Liver (tissue), 9 donors: ENCODE measurements around the gene TMEM18. TPM values are rescaled to one million over a fixed set of nuclear protein-coding genes. Genes with fewer than 3 reads are reported as not detected.

Experiments
- DNase-seq: peaks from one replicate; pipeline ENCODE4 v3.0.0-alpha.2; 2017; ENCODE audit warnings: low spot score
- H3K27ac ChIP-seq, 2 donors: one replicate each; pipeline ENCODE4 v1.7.0; 2013; ENCODE audit warnings: inconsistent platforms in 2 of 2, low read length in 2 of 2, control low read depth in 1 of 2, low read depth in 1 of 2, mild to moderate bottlenecking in 1 of 2
- H3K27me3 ChIP-seq, 4 donors: one replicate each; pipeline versions ENCODE4 v1.6.1 to v1.7.0; 2013; ENCODE audit warnings: low read length in 3 of 4, inconsistent platforms in 1 of 4, mild to moderate bottlenecking in 1 of 4, moderate library complexity in 1 of 4; ENCODE audit not compliant: control insufficient read depth in 4 of 4, insufficient read depth in 4 of 4
- H3K36me3 ChIP-seq, 4 donors: one replicate each; pipeline versions ENCODE4 v1.6.1 to v1.7.0; 2013; ENCODE audit warnings: low read length in 3 of 4, mild to moderate bottlenecking in 3 of 4, low read depth in 1 of 4, moderate library complexity in 1 of 4; ENCODE audit not compliant: control insufficient read depth in 4 of 4, insufficient read depth in 3 of 4
- H3K4me1 ChIP-seq, 4 donors: one replicate each; pipeline versions ENCODE4 v1.6.1 to v1.7.0; 2013; ENCODE audit warnings: low read length in 3 of 4, mild to moderate bottlenecking in 3 of 4, moderate library complexity in 1 of 4; ENCODE audit not compliant: control insufficient read depth in 4 of 4, insufficient read depth in 4 of 4
- H3K4me3 ChIP-seq, 3 donors: one replicate each; pipeline versions ENCODE4 v1.6.1 to v1.7.0; 2013; ENCODE audit warnings: low read length in 3 of 3, control low read depth in 1 of 3, low read depth in 1 of 3, mild to moderate bottlenecking in 1 of 3
- H3K9ac ChIP-seq, 2 donors: one replicate each; pipeline ENCODE4 v1.7.0; 2013; ENCODE audit warnings: low read length in 2 of 2, mild to moderate bottlenecking in 2 of 2, moderate library complexity in 2 of 2, control low read depth in 1 of 2, low read depth in 1 of 2
- H3K9me3 ChIP-seq, 4 donors: one replicate each; pipeline versions ENCODE4 v1.6.1 to v1.7.0; 2013; ENCODE audit warnings: low read length in 3 of 4; ENCODE audit not compliant: control insufficient read depth in 4 of 4
- ATF3 ChIP-seq: IDR thresholded peaks from 2 replicates; pipeline ENCODE4 v1.6.1; 2016; ENCODE audit warnings: antibody characterized with exemption
- CTCF ChIP-seq: fragments of 150-350 bp; IDR thresholded peaks from 2 replicates; pipeline ENCODE4 v1.5.1; 2017; ENCODE audit warnings: improper control_type of control experiment, low read depth, low read length; ENCODE audit not compliant: missing input control
- EGR1 ChIP-seq, 2 donors: IDR thresholded peaks; 2 replicates each; pipeline ENCODE4 v1.6.1; 2016 to 2018; ENCODE audit warnings: antibody characterized with exemption in 2 of 2, low read depth in 2 of 2
- FOXA1 ChIP-seq: IDR thresholded peaks from 2 replicates; pipeline ENCODE4 v1.6.1; 2016; ENCODE audit warnings: antibody characterized with exemption
- FOXA2 ChIP-seq: IDR thresholded peaks from 2 replicates; pipeline ENCODE4 v1.6.1; 2016; ENCODE audit warnings: antibody characterized with exemption
- GABPA ChIP-seq, 2 donors: IDR thresholded peaks in 1 of 2; conservative IDR thresholded peaks in 1 of 2; 2 replicates each; pipeline ENCODE4 v1.6.1; 2016; ENCODE audit warnings: antibody characterized with exemption in 2 of 2, mild to moderate bottlenecking in 1 of 2, moderate library complexity in 1 of 2
- HNF4A ChIP-seq, 2 donors: conservative IDR thresholded peaks; 2 replicates each; pipeline ENCODE4 v1.6.1; 2016; ENCODE audit warnings: antibody characterized with exemption in 2 of 2, mild to moderate bottlenecking in 2 of 2
- HNF4G ChIP-seq: IDR thresholded peaks from 2 replicates; pipeline ENCODE4 v1.6.1; 2016; ENCODE audit warnings: antibody characterized with exemption
- JUND ChIP-seq, 2 donors: IDR thresholded peaks; 2 replicates each; pipeline ENCODE4 v1.6.1; 2016; ENCODE audit warnings: antibody characterized with exemption in 2 of 2
- MAX ChIP-seq: IDR thresholded peaks from 2 replicates; pipeline ENCODE4 v1.6.1; 2016; ENCODE audit warnings: antibody characterized with exemption
- RAD21 ChIP-seq, 2 donors: IDR thresholded peaks; 2 replicates each; pipeline ENCODE4 v1.6.1; 2016; ENCODE audit warnings: antibody characterized with exemption in 2 of 2, mild to moderate bottlenecking in 2 of 2
- REST ChIP-seq: IDR thresholded peaks from 2 replicates; pipeline ENCODE4 v1.6.1; 2016; ENCODE audit warnings: antibody characterized with exemption, mild to moderate bottlenecking
- RXRA ChIP-seq, 2 donors: IDR thresholded peaks; 2 replicates each; pipeline ENCODE4 v1.6.1; 2017 to 2018; ENCODE audit warnings: antibody characterized with exemption in 2 of 2, mild to moderate bottlenecking in 1 of 2
- SP1 ChIP-seq: IDR thresholded peaks from 2 replicates; pipeline ENCODE4 v1.6.1; 2018; ENCODE audit warnings: antibody characterized with exemption, mild to moderate bottlenecking
- TAF1 ChIP-seq: conservative IDR thresholded peaks from 2 replicates; pipeline ENCODE4 v1.6.1; 2016; ENCODE audit warnings: antibody characterized with exemption, mild to moderate bottlenecking
- YY1 ChIP-seq: IDR thresholded peaks from 2 replicates; pipeline ENCODE4 v1.6.1; 2016; ENCODE audit warnings: antibody characterized with exemption, mild to moderate bottlenecking
- ZBTB33 ChIP-seq: IDR thresholded peaks from 2 replicates; pipeline ENCODE4 v1.6.1; 2016; ENCODE audit warnings: antibody characterized with exemption
- WGBS: extraction: QIAGEN DNeasy Blood & Tissue Kit; methylation state at CpG from one replicate; pipeline ENCODE4 v1.1.7; 2013; 5-methylcytosine and 5-hydroxymethylcytosine counted together
- polyA plus RNA-seq, 2 donors: library from polyadenylated mRNA; stranded (reverse) in 1 of 2; unstranded in 1 of 2; fragments of 200-250 nt in 1 of 2; fragments of >200 nt in 1 of 2; fragmentation: Nextera tagmentation in 1 of 2; extraction: Ambion mirVana in 1 of 2; gene quantifications; one replicate each; pipeline versions ENCODE4 v1.2.1 to v1.2.3, GENCODE V29; 2013 to 2015
- total RNA-seq, 2 donors: library from RNA; depleted of rRNA; stranded (reverse); fragments of >200 nt; gene quantifications; one replicate each; pipeline ENCODE4 v1.2.3, GENCODE V29; 2014
- donor health status: healthy.
- donor health status: healthy.
- donor health status: healthy.
- donor health status: healthy.
- donor health status: healthy.

Gene TMEM18
- total and polyA plus RNA-seq, 4 donors: 8.4 to 29.3 (median 10.9) TPM

GRCh38 chr2:678964-679363, 1.8 kb upstream of the TMEM18 start:
- TF ChIP-seq FOXA1: no peak
- no peak for TF ChIP-seq YY1
- no peak for TF ChIP-seq HNF4G
- no peak for TF ChIP-seq FOXA2
- TF ChIP-seq MAX: no peak
- no peak for TF ChIP-seq RXRA (IDR thresholded peaks at IDR 0.05)
- no peak for TF ChIP-seq JUND (IDR thresholded peaks at IDR 0.05)
- TF ChIP-seq SP1: no peak
- no peak for TF ChIP-seq EGR1 (IDR thresholded peaks at IDR 0.05; ENCODE audit: low read depth in 2 of 2)
- TF ChIP-seq REST: no peak
- no peak for TF ChIP-seq ZBTB33
- no peak for TF ChIP-seq RAD21 (IDR thresholded peaks at IDR 0.05)
- TF ChIP-seq ATF3: no peak
- TF ChIP-seq CTCF: no peak
- TF ChIP-seq GABPA (IDR thresholded peaks at IDR 0.05 in 1 of 2, conservative IDR thresholded peaks at IDR 0.05 in 1 of 2): no peak
- TF ChIP-seq TAF1: no peak
- TF ChIP-seq HNF4A (conservative IDR thresholded peaks at IDR 0.05): no peak
- 96% methylated on average over 9 of the region's 9 CpGs for WGBS
- H3K27me3 ChIP-seq: no peaks in the 10 kb centered on the region
- no peak overlapping the region for H3K4me3 ChIP-seq
- H3K9me3 ChIP-seq: peaks cover 3 to 10% (median 6%) of the 10 kb centered on the region in 4 donors
- peaks cover 0 to 1% (median 0%) of the 10 kb centered on the region in 4 donors for H3K36me3 ChIP-seq
- H3K9ac ChIP-seq: no peak overlapping the region
- DNase-seq: no peak
- peaks cover 2 to 15% (median 8%) of the 10 kb centered on the region in 4 donors for H3K4me1 ChIP-seq
- no peak overlapping the region for H3K27ac ChIP-seq
